Measurements from ENCODE around the gene GPC1. TPM values are rescaled to one million over a fixed set of nuclear protein-coding genes. Genes with fewer than 3 reads are reported as not detected.
A peak's percentile ranks its signal among the peaks of the same experiment; 100 is the strongest.

Gene GPC1
- total RNA-seq, 1 donor, result 54.3 TPM

- peak; percentile 99 for DNase-seq (ENCODE audit: insufficient read length, low spot score, missing footprints)
- Histone ChIP-seq H3K27ac (ENCODE audit: low read depth, low read length) (peak overlapping the region; percentile 68), H2AFZ (ENCODE audit: low read length) (peak overlapping the region; percentile 76), H3K4me3 (ENCODE audit: insufficient read depth, low read length) (peak overlapping the region; percentile 1), H3K9me3 (ENCODE audit: low read depth, low read length) (no peaks in the 10 kb centered on the region), H4K20me1 (ENCODE audit: insufficient read depth, low read length) (no peaks in the 10 kb centered on the region), H3K27me3 (ENCODE audit: insufficient read depth, low read length) (no peaks in the 10 kb centered on the region), H3K4me2 (ENCODE audit: insufficient read depth, low read length) (peak overlapping the region; percentile 49), H3K36me3 (ENCODE audit: insufficient read depth, low read length) (no peaks in the 10 kb centered on the region), H3K79me2 (ENCODE audit: insufficient read depth, low read length) (no peaks in the 10 kb centered on the region), H3K4me1 (ENCODE audit: insufficient read depth, low read length) (peaks cover 13% of the 10 kb centered on the region)
- TF ChIP-seq, protein P1, sequence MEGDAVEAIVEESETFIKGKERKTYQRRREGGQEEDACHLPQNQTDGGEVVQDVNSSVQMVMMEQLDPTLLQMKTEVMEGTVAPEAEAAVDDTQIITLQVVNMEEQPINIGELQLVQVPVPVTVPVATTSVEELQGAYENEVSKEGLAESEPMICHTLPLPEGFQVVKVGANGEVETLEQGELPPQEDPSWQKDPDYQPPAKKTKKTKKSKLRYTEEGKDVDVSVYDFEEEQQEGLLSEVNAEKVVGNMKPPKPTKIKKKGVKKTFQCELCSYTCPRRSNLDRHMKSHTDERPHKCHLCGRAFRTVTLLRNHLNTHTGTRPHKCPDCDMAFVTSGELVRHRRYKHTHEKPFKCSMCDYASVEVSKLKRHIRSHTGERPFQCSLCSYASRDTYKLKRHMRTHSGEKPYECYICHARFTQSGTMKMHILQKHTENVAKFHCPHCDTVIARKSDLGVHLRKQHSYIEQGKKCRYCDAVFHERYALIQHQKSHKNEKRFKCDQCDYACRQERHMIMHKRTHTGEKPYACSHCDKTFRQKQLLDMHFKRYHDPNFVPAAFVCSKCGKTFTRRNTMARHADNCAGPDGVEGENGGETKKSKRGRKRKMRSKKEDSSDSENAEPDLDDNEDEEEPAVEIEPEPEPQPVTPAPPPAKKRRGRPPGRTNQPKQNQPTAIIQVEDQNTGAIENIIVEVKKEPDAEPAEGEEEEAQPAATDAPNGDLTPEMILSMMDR (IDR thresholded peaks at IDR 0.05; ENCODE audit: extremely low read depth, low read depth, low read length), result no peak
These were observed 47.6 kb upstream of the GPC1 start for GRCh38 chr2:240387669-240388358.

- H4K20me1 ChIP-seq (ENCODE audit: insufficient read depth, low read length), result no peaks in the 10 kb centered on the region
- no peak overlapping the region for H3K4me2 ChIP-seq (ENCODE audit: insufficient read depth, low read length)
- no peaks in the 10 kb centered on the region for H3K79me2 ChIP-seq (ENCODE audit: insufficient read depth, low read length)
- H3K27me3 ChIP-seq (ENCODE audit: insufficient read depth, low read length), result no peaks in the 10 kb centered on the region
- H3K9me3 ChIP-seq (ENCODE audit: low read depth, low read length), result no peaks in the 10 kb centered on the region
- H2AFZ ChIP-seq (ENCODE audit: low read length), result no peak overlapping the region
- H3K27ac ChIP-seq (ENCODE audit: low read depth, low read length), result peak overlapping the region; percentile 68
- peak; percentile 82 for DNase-seq (ENCODE audit: insufficient read length, low spot score, missing footprints)
- TF ChIP-seq, protein P1 (IDR thresholded peaks at IDR 0.05; ENCODE audit: extremely low read depth, low read depth, low read length), result no peak
- H3K36me3 ChIP-seq (ENCODE audit: insufficient read depth, low read length), result no peaks in the 10 kb centered on the region
- peaks cover 13% of the 10 kb centered on the region for H3K4me1 ChIP-seq (ENCODE audit: insufficient read depth, low read length)
- no peak overlapping the region for H3K4me3 ChIP-seq (ENCODE audit: insufficient read depth, low read length)
These were observed 46.8 kb upstream of the GPC1 start for GRCh38 chr2:240388471-240389301.

GRCh38 chr2:240389302-240389805, 46.1 kb upstream of the GPC1 start:
- H2AFZ ChIP-seq (ENCODE audit: low read length), result no peak overlapping the region
- TF ChIP-seq, protein P1 (IDR thresholded peaks at IDR 0.05; ENCODE audit: extremely low read depth, low read depth, low read length), result no peak
- no peaks in the 10 kb centered on the region for H3K9me3 ChIP-seq (ENCODE audit: low read depth, low read length)
- H3K4me2 ChIP-seq (ENCODE audit: insufficient read depth, low read length), result no peak overlapping the region
- H3K4me1 ChIP-seq (ENCODE audit: insufficient read depth, low read length), result peaks cover 13% of the 10 kb centered on the region
- H3K27me3 ChIP-seq (ENCODE audit: insufficient read depth, low read length), result no peaks in the 10 kb centered on the region
- no peaks in the 10 kb centered on the region for H3K79me2 ChIP-seq (ENCODE audit: insufficient read depth, low read length)
- H3K27ac ChIP-seq (ENCODE audit: low read depth, low read length), result no peak overlapping the region
- DNase-seq (ENCODE audit: insufficient read length, low spot score, missing footprints), result peak; percentile 71
- no peaks in the 10 kb centered on the region for H3K36me3 ChIP-seq (ENCODE audit: insufficient read depth, low read length)
- no peak overlapping the region for H3K4me3 ChIP-seq (ENCODE audit: insufficient read depth, low read length)
- no peaks in the 10 kb centered on the region for H4K20me1 ChIP-seq (ENCODE audit: insufficient read depth, low read length)
